Adrenal gland (tissue), 12 donors: ENCODE data around the gene IDH3A. TPM values are rescaled to one million over a fixed set of nuclear protein-coding genes. Genes with fewer than 3 reads are reported as not detected.

Source experiments
- DNase-seq, 7 donors: peaks; one replicate each; pipeline ENCODE4 v3.0.0-alpha.2; 2019 to 2020
- H3K27ac ChIP-seq, 5 donors: fragments of 200-600 bp; sonication (generic) in 4 of 5; 1 replicate in 3 of 5; 2 replicates in 2 of 5; pipeline versions ENCODE4 v1.5.1 to v1.8.0; 2016 to 2020; ENCODE audit warnings: mild to moderate bottlenecking in 1 of 5
- H3K27me3 ChIP-seq: fragments of 200-600 bp; 2 replicates; pipeline ENCODE4 v1.8.0; 2021
- H3K36me3 ChIP-seq, 2 donors: fragments of 200-600 bp; replicated peaks in 1 of 2; 1 replicate in 1 of 2; 2 replicates in 1 of 2; pipeline versions ENCODE4 v1.5.1 to v1.8.0; 2018 to 2022
- H3K4me1 ChIP-seq, 2 donors: fragments of 200-600 bp; replicated peaks in 1 of 2; 1 replicate in 1 of 2; 2 replicates in 1 of 2; pipeline versions ENCODE4 v1.5.1 to v1.8.0; 2018 to 2021
- H3K4me3 ChIP-seq, 4 donors: fragments of 200-600 bp; sonication (generic) in 3 of 4; one replicate each; pipeline ENCODE4 v1.5.1; 2016 to 2018
- H3K9me3 ChIP-seq, 3 donors: fragments of 200-600 bp; sonication (generic) in 1 of 3; replicated peaks in 1 of 3; 1 replicate in 2 of 3; 2 replicates in 1 of 3; pipeline versions ENCODE4 v1.5.1 to v1.8.0; 2016 to 2021
- POLR2A ChIP-seq, 2 donors: fragments of 450-650 bp; IDR thresholded peaks; one replicate each; pipeline ENCODE4 v1.6.1; 2017; ENCODE audit warnings: antibody characterized with exemption in 2 of 2, mild to moderate bottlenecking in 2 of 2, moderate library complexity in 1 of 2
- WGBS, 4 donors: extraction: QIAGEN DNeasy Blood & Tissue Kit in 2 of 4; methylation state at CpG; one replicate each; pipeline versions ENCODE4 v1.1.5 to v1.1.7; 2013 to 2017; 5-methylcytosine and 5-hydroxymethylcytosine counted together
- intact Hi-C, 2 donors: fragments of 100-400 bp; cut with DNase I; formaldehyde crosslinking; loops; one replicate each; pipeline versions ENCODE4 v1.14.1 to v1.15.0; 2022 to 2023
- polyA plus RNA-seq, 3 donors: library from polyadenylated mRNA; stranded (reverse); fragments of 200-250 nt in 2 of 3; fragments of 350-450 nt in 1 of 3; fragmentation: Illumina TruSeq in 1 of 3; extraction: RNeasy Lipid Tissue Mini Kit (QIAGEN cat#74804) in 1 of 3; gene quantifications; one replicate each; pipeline ENCODE4 v1.2.3, GENCODE V29; 2013 to 2014
- total RNA-seq, 9 donors: library from RNA; depleted of rRNA in 4 of 9; stranded (reverse); fragments of >200 nt in 4 of 9; fragments of 120-200 nt in 1 of 9; fragmentation: NEBNext Ultra II Directional in 1 of 9; extraction: Animal tissue kit (Norgen Biotek cat#: 25700) in 1 of 9; gene quantifications; one replicate each; pipeline versions ENCODE4 v1.1.0 to v1.2.4, GENCODE V29; 2013 to 2023
- TF ChIP-seq, protein P1 (sequence below), 6 experiments: fragments of 450-650 bp in 4 of 6; fragments of 200-600 bp in 2 of 6; sonication (generic) in 1 of 6; IDR thresholded peaks; 1 replicate in 5 of 6; 2 replicates in 1 of 6; pipeline versions ENCODE4 v1.5.1 to v1.8.0; 2016 to 2021; ENCODE audit warnings: antibody characterized with exemption in 6 of 6, mild to moderate bottlenecking in 2 of 6, moderate library complexity in 1 of 6
- donor health status: healthy with polysubstance abuse.
- donor health status: Bipolar disorder and iron deficiency.
- donor health status: DM: yes; HTN: yes; CAD: no.
- donor health status: DM: no; HTN: no; CAD: no.
- donor health status: DM: no; HTN: no; CAD: no.
- donor health status: DM: yes; HTN: yes; CAD: no.

IDH3A gene
- total and polyA plus RNA-seq, 12 donors: 26.9 to 392 (median 132) TPM

GRCh38 chr15:78203346-78204225 is 54.4 kb downstream of the IDH3A start:
- TF ChIP-seq, protein P1, sequence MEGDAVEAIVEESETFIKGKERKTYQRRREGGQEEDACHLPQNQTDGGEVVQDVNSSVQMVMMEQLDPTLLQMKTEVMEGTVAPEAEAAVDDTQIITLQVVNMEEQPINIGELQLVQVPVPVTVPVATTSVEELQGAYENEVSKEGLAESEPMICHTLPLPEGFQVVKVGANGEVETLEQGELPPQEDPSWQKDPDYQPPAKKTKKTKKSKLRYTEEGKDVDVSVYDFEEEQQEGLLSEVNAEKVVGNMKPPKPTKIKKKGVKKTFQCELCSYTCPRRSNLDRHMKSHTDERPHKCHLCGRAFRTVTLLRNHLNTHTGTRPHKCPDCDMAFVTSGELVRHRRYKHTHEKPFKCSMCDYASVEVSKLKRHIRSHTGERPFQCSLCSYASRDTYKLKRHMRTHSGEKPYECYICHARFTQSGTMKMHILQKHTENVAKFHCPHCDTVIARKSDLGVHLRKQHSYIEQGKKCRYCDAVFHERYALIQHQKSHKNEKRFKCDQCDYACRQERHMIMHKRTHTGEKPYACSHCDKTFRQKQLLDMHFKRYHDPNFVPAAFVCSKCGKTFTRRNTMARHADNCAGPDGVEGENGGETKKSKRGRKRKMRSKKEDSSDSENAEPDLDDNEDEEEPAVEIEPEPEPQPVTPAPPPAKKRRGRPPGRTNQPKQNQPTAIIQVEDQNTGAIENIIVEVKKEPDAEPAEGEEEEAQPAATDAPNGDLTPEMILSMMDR (IDR thresholded peaks at IDR 0.05): no peak
- TF ChIP-seq POLR2A (IDR thresholded peaks at IDR 0.05): no peak
- H3K4me1 ChIP-seq: peaks cover 21 to 31% of the 10 kb centered on the region in 2 donors
- no peak overlapping the region for H3K4me3 ChIP-seq
- peak overlapping the region in 3 of 5 donors; percentile 9 to 38 (median 37) for H3K27ac ChIP-seq
- WGBS, 4 donors: 67 to 82% (median 72%) methylated on average over 8 to 14 of the region's 14 CpGs
- intact Hi-C loops: no loop called here
- H3K9me3 ChIP-seq: no peaks in the 10 kb centered on the region
- peak; percentile 15 to 62 (median 45) for DNase-seq
- H3K27me3 ChIP-seq: no peaks in the 10 kb centered on the region
- no peaks in the 10 kb centered on the region for H3K36me3 ChIP-seq

DNA sequence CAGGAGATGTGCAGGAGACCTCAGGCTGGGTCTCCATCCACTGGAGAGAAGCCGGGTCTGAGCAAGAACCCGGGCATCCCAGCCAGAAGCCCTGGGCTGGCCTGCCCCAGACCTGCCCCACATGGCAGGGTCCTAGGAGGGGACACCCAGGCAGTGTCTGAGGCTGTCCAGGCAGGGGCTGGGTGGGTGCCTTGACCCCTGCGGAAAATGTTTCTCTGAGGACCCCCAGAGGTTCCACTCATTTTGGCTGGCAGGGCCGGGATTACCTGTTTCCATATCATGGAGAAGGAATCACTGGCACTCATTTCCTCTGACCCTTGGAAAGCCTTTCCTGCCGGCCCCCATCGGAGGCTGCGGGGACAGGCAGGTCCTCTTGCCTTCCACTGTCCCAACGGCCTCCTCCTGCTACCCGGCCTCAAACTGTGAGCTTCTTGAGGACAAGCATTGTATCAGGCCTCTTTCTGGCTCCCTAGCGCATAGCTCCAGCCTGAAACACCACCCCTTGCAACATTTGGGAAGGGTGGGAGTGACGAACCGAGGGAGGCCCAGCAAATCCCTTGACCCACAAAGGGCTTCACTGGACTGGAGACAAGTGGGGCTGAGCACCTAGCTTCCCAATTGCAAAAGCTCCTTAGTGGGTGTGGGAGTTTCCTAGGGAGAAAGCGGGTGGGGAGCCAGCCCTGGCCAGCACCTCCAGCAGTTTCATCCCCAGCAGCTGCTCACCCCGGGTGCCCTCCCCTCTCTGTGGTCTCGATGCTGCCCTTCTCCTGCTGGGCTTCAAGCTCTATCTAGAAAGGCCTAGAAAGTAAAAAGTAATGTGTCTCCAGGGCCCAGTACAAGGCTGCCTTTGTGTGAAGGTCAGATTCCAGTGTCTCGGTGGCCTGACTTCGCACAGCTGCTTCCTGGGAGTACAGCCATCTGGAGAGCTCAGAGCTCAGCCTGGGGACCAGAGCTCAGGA is 55.5 kb downstream of the IDH3A start:
- no peak for TF ChIP-seq POLR2A (IDR thresholded peaks at IDR 0.05)
- TF ChIP-seq, protein P1 (IDR thresholded peaks at IDR 0.05): no peak

GRCh38 chr15:78205337-78205736 is 56.2 kb downstream of the IDH3A start:
- 40 to 69% (median 62%) methylated on average over 1 of the region's 1 CpG; no CpG with 5 or more reads in 1 of the 4 donors for WGBS, 4 donors
- Histone ChIP-seq H3K9me3 (no peaks in the 10 kb centered on the region), H3K27ac (peak overlapping the region in 2 of 5 donors; percentile 7 to 49), H3K4me1 (peaks cover 21 to 31% of the 10 kb centered on the region in 2 donors), H3K36me3 (no peaks in the 10 kb centered on the region), H3K27me3 (no peaks in the 10 kb centered on the region), H3K4me3 (no peak overlapping the region)
- no peak for DNase-seq
- TF ChIP-seq, protein P1 (IDR thresholded peaks at IDR 0.05): no peak
- no peak for TF ChIP-seq POLR2A (IDR thresholded peaks at IDR 0.05)
- intact Hi-C loops: no loop called here

More for the DNA sequence above, 55.5 kb downstream of the IDH3A start:
- H3K27me3 ChIP-seq: no peaks in the 10 kb centered on the region
- no peak overlapping the region for H3K4me3 ChIP-seq
- H3K36me3 ChIP-seq: no peaks in the 10 kb centered on the region
- DNase-seq: peak; percentile 46 to 82 (median 70)
- whole genome bisulfite sequencing, 4 donors: 59 to 72% (median 70%) methylated on average over 12 to 17 of the region's 17 CpGs
- H3K9me3 ChIP-seq: no peaks in the 10 kb centered on the region
- H3K4me1 ChIP-seq: peaks cover 21 to 31% of the 10 kb centered on the region in 2 donors
- H3K27ac ChIP-seq: peak overlapping the region in 3 of 5 donors; percentile 7 to 63 (median 49)
- intact Hi-C loops: no loop called here

- Histone ChIP-seq H3K4me1 (peaks cover 21 to 31% of the 10 kb centered on the region in 2 donors), H3K27ac (no peak overlapping the region)
- 81 to 92% (median 86%) methylated on average over 5 to 10 of the region's 10 CpGs; no CpG with 5 or more reads in 1 of the 4 donors for WGBS, 4 donors
Measured at GRCh38 chr15:78205856-78206255, 56.7 kb downstream of the IDH3A start.

More at GRCh38 chr15:78205856-78206255, 56.7 kb downstream of the IDH3A start:
- H3K36me3 ChIP-seq: no peaks in the 10 kb centered on the region
- H3K4me3 ChIP-seq: no peak overlapping the region
- intact Hi-C loops: no loop called here
- no peaks in the 10 kb centered on the region for H3K27me3 ChIP-seq
- DNase-seq: peak in 4 of 7 donors; percentile 21 to 55 (median 42)
- H3K9me3 ChIP-seq: no peaks in the 10 kb centered on the region
- TF ChIP-seq, protein P1 (IDR thresholded peaks at IDR 0.05): no peak
- TF ChIP-seq POLR2A (IDR thresholded peaks at IDR 0.05): no peak
